Adrenal gland (tissue), 12 donors: ENCODE results near the gene ANXA9. TPM values are rescaled to one million over a fixed set of nuclear protein-coding genes. Genes with fewer than 3 reads are reported as not detected.

Experiments used
- DNase-seq, 7 donors: peaks; one replicate each; pipeline ENCODE4 v3.0.0-alpha.2; 2019 to 2020
- H3K27ac ChIP-seq, 5 donors: fragments of 200-600 bp; sonication (generic) in 4 of 5; 1 replicate in 3 of 5; 2 replicates in 2 of 5; pipeline versions ENCODE4 v1.5.1 to v1.8.0; 2016 to 2020; ENCODE audit warnings: mild to moderate bottlenecking in 1 of 5
- H3K27me3 ChIP-seq: fragments of 200-600 bp; 2 replicates; pipeline ENCODE4 v1.8.0; 2021
- H3K36me3 ChIP-seq, 2 donors: fragments of 200-600 bp; replicated peaks in 1 of 2; 1 replicate in 1 of 2; 2 replicates in 1 of 2; pipeline versions ENCODE4 v1.5.1 to v1.8.0; 2018 to 2022
- H3K4me1 ChIP-seq, 2 donors: fragments of 200-600 bp; replicated peaks in 1 of 2; 1 replicate in 1 of 2; 2 replicates in 1 of 2; pipeline versions ENCODE4 v1.5.1 to v1.8.0; 2018 to 2021
- H3K4me3 ChIP-seq, 4 donors: fragments of 200-600 bp; sonication (generic) in 3 of 4; one replicate each; pipeline ENCODE4 v1.5.1; 2016 to 2018
- H3K9me3 ChIP-seq, 3 donors: fragments of 200-600 bp; sonication (generic) in 1 of 3; replicated peaks in 1 of 3; 1 replicate in 2 of 3; 2 replicates in 1 of 3; pipeline versions ENCODE4 v1.5.1 to v1.8.0; 2016 to 2021
- CTCF ChIP-seq, 6 experiments: fragments of 450-650 bp in 4 of 6; fragments of 200-600 bp in 2 of 6; sonication (generic) in 1 of 6; IDR thresholded peaks; 1 replicate in 5 of 6; 2 replicates in 1 of 6; pipeline versions ENCODE4 v1.5.1 to v1.8.0; 2016 to 2021; ENCODE audit warnings: antibody characterized with exemption in 6 of 6, mild to moderate bottlenecking in 2 of 6, moderate library complexity in 1 of 6
- POLR2A ChIP-seq, 2 donors: fragments of 450-650 bp; IDR thresholded peaks; one replicate each; pipeline ENCODE4 v1.6.1; 2017; ENCODE audit warnings: antibody characterized with exemption in 2 of 2, mild to moderate bottlenecking in 2 of 2, moderate library complexity in 1 of 2
- WGBS, 4 donors: extraction: QIAGEN DNeasy Blood & Tissue Kit in 2 of 4; methylation state at CpG; one replicate each; pipeline versions ENCODE4 v1.1.5 to v1.1.7; 2013 to 2017; 5-methylcytosine and 5-hydroxymethylcytosine counted together
- intact Hi-C, 2 donors: fragments of 100-400 bp; cut with DNase I; formaldehyde crosslinking; loops; one replicate each; pipeline versions ENCODE4 v1.14.1 to v1.15.0; 2022 to 2023
- polyA plus RNA-seq, 3 donors: library from polyadenylated mRNA; stranded (reverse); fragments of 200-250 nt in 2 of 3; fragments of 350-450 nt in 1 of 3; fragmentation: Illumina TruSeq in 1 of 3; extraction: RNeasy Lipid Tissue Mini Kit (QIAGEN cat#74804) in 1 of 3; gene quantifications; one replicate each; pipeline ENCODE4 v1.2.3, GENCODE V29; 2013 to 2014
- total RNA-seq, 9 donors: library from RNA; depleted of rRNA in 4 of 9; stranded (reverse); fragments of >200 nt in 4 of 9; fragments of 120-200 nt in 1 of 9; fragmentation: NEBNext Ultra II Directional in 1 of 9; extraction: Animal tissue kit (Norgen Biotek cat#: 25700) in 1 of 9; gene quantifications; one replicate each; pipeline versions ENCODE4 v1.1.0 to v1.2.4, GENCODE V29; 2013 to 2023
- donor health status: healthy with polysubstance abuse.
- donor health status: Bipolar disorder and iron deficiency.
- donor health status: DM: yes; HTN: yes; CAD: no.
- donor health status: DM: no; HTN: no; CAD: no.
- donor health status: DM: no; HTN: no; CAD: no.
- donor health status: DM: yes; HTN: yes; CAD: no.

ANXA9 gene
- total and polyA plus RNA-seq, 12 donors, result 0.18 to 3.2 (median 0.45) TPM

- Histone ChIP-seq H3K36me3 (peaks cover 0 to 2% of the 10 kb centered on the region in 2 donors), H3K27ac (peak overlapping the region; percentile 74 to 95 (median 76)), H3K27me3 (no peaks in the 10 kb centered on the region), H3K4me3 (peak overlapping the region in 1 of 4 donors; percentile 93), H3K9me3 (no peaks in the 10 kb centered on the region), H3K4me1 (peaks cover 21 to 70% of the 10 kb centered on the region in 2 donors)
- TF ChIP-seq POLR2A (IDR thresholded peaks at IDR 0.05), result no peak
- no peak for TF ChIP-seq CTCF (IDR thresholded peaks at IDR 0.05)
- 5 to 12% (median 9%) methylated on average over 4 of the region's 4 CpGs for WGBS, 4 donors
- no peak for DNase-seq
- intact Hi-C loops, result no loop called here
These were observed 25.8 kb downstream of the ANXA9 start for GRCh38 chr1:151007853-151008243.

GRCh38 chr1:151008244-151009205 lies 26.4 kb downstream of the ANXA9 start, which contains the start of gene PRUNE1:
Gene PRUNE1, plus strand, starts transcription at chr1:151008449. Its CDS starts 184 bp downstream, at chr1:151008633.
- TF ChIP-seq POLR2A (IDR thresholded peaks at IDR 0.05) (peak in 1 of 2 donors; percentile 9), CTCF (IDR thresholded peaks at IDR 0.05) (peak in 2 of 6 experiments; percentile 7 to 33)
- WGBS, 4 donors, result 1% methylated on average over 32 to 69 of the region's 69 CpGs
- Histone ChIP-seq H3K4me3 (peak within 1 kb of the TSS; percentile 46 to 98 (median 81)), H3K9me3 (no peaks in the 10 kb centered on the region), H3K27me3 (no peaks in the 10 kb centered on the region), H3K36me3 (no peaks in the 10 kb centered on the region), H3K4me1 (peaks cover 25 to 70% of the 10 kb centered on the region in 2 donors), H3K27ac (peak within 1 kb of the TSS; percentile 74 to 95 (median 76))
- peak; percentile 96 to 98 (median 98) for DNase-seq
- intact Hi-C loops, result no loop called here

GRCh38 chr1:151009206-151009587 lies 27.1 kb downstream of the ANXA9 start:
- H3K4me1 ChIP-seq, result peaks cover 25 to 69% of the 10 kb centered on the region in 2 donors
- H3K4me3 ChIP-seq, result peak overlapping the region in 3 of 4 donors; percentile 46 to 98 (median 93)

More at GRCh38 chr1:151009206-151009587, 27.1 kb downstream of the ANXA9 start:
- no peaks in the 10 kb centered on the region for H3K27me3 ChIP-seq
- peak overlapping the region in 4 of 5 donors; percentile 74 to 95 (median 84) for H3K27ac ChIP-seq
- intact Hi-C loops, result no loop called here
- H3K9me3 ChIP-seq, result no peaks in the 10 kb centered on the region
- no peak for TF ChIP-seq POLR2A (IDR thresholded peaks at IDR 0.05)
- TF ChIP-seq CTCF (IDR thresholded peaks at IDR 0.05), result no peak
- DNase-seq, result no peak
- 37 to 60% (median 45%) methylated on average over 3 of the region's 3 CpGs for WGBS, 4 donors
- H3K36me3 ChIP-seq, result no peaks in the 10 kb centered on the region
